LNCaP clone FGC (cell line): ENCODE results near the gene TSPAN17.

ENCODE experiments used
- DNase-seq: peaks from one replicate; pipeline ENCODE4 v3.0.0-alpha.2; 2011; ENCODE audit warnings: low read depth
- H3K4me3 ChIP-seq: 2 replicates; pipeline ENCODE4 v1.5.1; 2011; ENCODE audit warnings: mild to moderate bottlenecking, low read depth, low read length, control low read depth
- CTCF ChIP-seq: IDR thresholded peaks from 2 replicates; pipeline ENCODE4 v1.5.1; 2012; ENCODE audit warnings: mild to moderate bottlenecking; ENCODE audit not compliant: control insufficient read depth, insufficient read depth; ENCODE audit errors: extremely low read depth

The TSPAN17 gene

DNA sequence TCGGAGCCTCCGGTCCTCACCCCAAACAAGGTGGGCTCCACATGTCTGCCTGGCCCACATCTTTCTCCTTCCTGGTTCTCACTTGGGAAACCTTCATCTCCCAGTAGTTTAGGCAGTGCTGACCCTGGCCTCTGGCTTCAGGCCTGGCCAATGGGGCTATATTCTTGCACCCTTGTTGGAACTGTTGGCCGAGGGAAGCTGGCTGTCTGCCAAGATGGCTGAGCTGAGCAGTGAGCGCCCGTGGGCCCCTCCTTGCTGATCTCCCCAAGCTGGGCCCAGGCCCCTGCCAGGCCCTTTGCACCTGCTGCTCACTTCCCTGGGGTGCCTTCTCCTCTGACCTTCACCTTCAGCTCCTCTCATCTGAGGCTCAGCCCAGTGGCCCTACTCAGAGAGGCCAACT, 31.3 kb downstream of the TSPAN17 start:
- no peak for DNase-seq
- no peak overlapping the region for H3K4me3 ChIP-seq
- TF ChIP-seq CTCF: no peak

- DNase-seq: no peak
- TF ChIP-seq CTCF: no peak
- H3K4me3 ChIP-seq: no peak overlapping the region
Measured at GRCh38 chr5:176679365-176680225, 32.3 kb downstream of the TSPAN17 start.

- no peak for DNase-seq
- no peak overlapping the region for H3K4me3 ChIP-seq
- TF ChIP-seq CTCF: no peak
Measured at GRCh38 chr5:176680226-176680563, 32.9 kb downstream of the TSPAN17 start.

DNA sequence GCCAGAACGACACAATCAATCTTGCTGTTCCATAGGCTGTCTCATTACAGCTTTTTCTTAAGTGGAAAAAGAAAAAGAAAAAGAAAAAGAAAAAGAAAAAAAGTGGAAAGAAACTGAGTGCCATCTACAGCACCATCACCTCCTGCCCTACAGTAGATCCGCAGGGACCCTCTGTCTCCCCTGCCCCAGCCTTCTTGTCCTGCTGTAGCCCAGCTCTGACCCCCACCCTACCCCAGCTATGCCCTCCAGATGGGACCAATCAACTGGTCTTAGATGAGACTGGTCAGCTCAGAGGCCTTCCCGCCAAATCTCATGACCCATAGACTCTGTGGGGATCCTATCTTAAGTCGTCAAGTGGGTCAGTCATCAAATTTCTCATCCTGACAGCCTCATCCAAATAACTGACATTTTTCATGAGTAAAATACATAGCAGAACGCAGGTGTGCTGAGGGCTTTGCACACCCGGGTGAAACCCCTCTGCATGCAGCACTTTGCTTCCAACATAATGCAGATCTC, 34.8 kb downstream of the TSPAN17 start:
- no peak for TF ChIP-seq CTCF
- DNase-seq: no peak
- H3K4me3 ChIP-seq: no peak overlapping the region

GRCh38 chr5:176685010-176685409, 37.7 kb downstream of the TSPAN17 start:
- no peak for TF ChIP-seq CTCF
- DNase-seq: no peak

GRCh38 chr5:176687247-176687646, 40.0 kb downstream of the TSPAN17 start:
- no peak overlapping the region for H3K4me3 ChIP-seq
- no peak for DNase-seq
- no peak for TF ChIP-seq CTCF

More at GRCh38 chr5:176685010-176685409, 37.7 kb downstream of the TSPAN17 start:
- H3K4me3 ChIP-seq: no peak overlapping the region
